SHP77 treated with DMSO at 0.1 percent for 48 hours (cell line): ENCODE measurements around the gene SNORC.
"Not testable (repeated sequence)": the region's sequence is repeated elsewhere in the genome, so short reads cannot be mapped to it uniquely, and the experiment has no call there.

ENCODE experiments used
- DNase-seq: peaks from one replicate; lab custom pipeline; 2025; lab: John Stamatoyannopoulos, UW

SNORC gene

DNA sequence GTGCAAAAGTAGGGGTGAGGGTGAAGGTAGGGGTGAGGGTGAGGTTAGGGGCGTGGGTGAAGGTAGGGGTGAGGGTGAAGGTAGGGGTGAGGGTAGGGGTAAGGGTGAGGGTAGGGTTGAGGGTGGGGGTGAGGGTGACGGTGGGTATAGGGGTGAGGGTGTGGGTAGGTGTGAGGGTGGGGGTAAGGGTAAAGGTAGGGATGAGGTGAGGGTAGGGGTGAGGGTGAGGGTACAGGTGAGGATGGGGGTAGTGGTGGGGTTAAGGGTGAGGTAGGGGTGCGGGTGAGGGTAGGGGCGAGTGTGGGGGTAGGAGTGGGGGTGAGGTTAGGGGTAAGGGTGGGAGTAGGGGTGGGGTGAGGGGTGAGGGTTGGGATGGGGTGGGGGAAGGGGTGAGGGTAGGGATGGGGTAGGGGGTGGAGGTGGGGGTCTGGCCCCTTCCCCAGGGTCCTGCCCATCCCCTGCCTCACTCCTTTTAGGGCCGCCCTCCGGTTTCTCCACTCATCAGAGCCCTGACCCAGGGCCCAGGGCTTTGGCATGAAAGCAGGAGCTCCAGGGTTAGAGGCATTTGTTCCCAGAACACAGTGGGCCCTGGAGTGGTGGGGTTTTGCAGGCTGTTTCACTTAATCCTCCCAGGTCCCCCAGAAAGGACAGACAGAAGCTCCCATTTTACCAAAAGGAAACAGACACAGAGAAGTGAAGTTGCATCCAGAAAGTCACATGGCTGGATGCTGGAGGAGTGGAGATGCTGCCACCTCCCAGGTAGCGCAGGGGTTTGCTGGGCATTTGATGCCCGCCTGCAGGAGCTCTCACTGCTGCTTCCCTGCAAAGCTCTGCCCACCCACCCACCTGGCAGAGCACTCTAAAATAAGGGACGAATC, 26.9 kb downstream of the SNORC start:
- DNase-seq = no peak

DNA sequence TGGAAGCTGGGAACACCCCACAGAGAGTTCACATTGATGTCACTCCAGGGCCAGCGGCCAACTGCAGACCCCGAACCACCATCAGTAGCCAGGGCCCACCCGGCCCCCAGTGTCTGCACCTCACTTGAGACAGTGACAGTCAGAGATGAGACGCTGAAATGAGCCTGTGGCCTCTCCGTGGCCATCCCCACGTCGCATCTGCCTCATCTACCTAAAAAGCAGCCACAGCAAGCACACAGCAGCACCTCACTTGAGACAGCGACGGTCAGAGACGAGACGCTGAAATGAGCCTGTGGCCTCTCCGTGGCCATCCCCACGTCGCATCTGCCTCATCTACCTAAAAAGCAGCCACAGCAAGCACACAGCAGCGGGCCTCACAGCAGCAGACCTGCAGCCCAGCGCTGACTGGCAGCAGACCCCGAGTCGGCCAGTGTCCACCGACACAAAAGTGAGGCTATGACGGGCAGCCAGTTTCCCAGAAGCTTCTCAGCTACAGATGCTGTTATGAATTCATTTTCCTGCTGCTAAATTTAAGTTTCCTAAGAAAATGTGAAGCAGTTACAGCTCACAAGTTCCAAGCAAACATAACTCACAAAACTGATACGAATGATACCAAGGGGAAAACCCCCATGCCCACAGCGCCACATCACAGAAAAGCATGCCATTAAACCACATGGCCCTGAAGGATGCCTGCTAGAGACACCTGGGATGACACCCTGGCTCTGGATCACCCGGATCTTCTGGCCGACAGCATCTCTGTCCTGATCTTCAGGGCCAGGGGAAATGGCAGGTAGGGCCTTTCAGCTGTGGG, 27.7 kb downstream of the SNORC start:
- no peak for DNase-seq

DNA sequence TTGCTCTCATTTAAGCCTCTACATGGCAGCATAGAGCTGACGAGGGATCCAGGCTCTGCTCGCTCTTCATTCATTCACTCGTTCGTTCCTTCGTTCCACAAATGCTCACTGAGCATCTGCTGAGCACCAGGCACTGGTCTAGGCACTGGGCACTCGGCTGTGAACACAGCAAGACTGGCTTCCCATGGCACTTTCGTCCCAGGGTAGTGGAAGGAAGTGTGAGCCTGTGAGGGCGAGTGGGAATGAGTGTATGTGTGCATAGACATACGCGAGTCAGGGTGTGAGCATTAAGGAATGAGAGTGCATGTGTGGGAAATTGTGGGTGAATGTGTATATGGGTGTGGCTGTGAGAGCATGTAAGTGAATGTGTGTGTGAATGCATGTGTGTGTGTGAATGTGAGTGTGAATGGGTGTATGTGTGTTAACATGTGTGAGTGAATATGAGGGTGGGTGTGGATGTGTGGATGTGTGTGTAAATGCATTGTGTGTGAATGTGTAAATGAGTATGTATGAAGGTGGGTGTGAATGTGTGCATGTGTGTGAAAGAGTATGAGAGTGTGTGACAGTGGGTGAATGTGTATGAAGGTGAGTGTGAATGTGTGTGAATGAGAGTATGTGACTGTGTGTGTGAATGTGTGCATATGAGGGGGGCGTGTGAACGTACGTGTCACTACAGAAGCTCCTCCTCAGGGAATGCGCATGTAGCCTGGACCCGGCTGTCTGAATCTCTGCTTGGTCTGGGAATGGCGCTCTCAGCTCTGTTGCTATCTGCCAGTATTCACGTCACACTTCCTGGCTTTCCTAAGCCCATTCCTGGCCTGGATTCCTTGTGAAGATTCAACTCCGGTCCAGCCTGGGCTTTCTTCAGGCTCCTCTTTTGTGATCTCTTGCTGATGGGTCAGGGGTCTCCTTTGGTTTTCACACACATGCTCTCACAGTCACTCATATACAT, 28.8 kb downstream of the SNORC start:
- no peak for DNase-seq

DNA sequence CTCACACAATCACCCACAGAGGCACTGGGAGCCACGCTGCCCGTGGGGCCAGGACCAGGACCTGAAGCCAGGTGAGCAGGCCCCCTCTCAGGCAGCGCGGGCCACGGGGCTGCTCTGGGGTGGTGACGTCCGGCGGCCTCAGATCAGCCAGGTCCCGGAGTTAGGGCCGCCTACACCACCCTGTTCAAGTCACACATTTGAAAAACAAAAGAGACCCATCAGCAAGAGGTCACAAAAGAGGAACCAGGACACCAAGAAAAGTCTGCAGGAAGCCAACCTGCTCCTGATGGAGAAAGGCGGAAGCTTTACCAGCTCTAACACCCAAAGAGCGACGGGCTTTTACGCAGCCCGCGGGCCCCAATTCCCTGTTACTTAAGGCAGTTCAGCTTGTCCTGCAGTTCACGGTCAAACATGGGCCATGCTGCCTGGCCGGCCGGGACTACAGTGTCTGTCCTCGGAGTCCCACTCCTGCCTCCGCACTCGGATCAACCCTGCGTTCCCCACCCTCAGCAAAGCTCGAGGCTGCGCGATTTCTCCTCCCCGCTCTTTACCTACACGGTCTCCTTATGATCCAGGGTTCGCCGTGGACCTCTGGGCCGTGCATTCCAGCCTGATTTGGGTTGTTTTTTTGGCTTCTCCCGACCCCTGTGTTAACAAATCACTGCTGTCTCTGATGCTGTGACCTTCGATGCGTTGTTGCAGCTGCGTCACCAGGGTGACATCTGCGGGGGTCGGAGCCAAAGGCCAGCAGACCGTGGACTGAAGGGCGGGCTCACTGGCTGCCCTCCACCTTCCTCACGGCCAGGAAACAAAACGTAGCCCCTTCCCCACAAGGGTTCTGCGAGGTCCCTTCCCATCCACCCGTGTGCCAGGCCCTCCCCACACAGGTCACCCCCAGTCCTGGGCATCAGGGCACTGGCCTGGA, 31.0 kb downstream of the SNORC start:
- no peak for DNase-seq

DNA sequence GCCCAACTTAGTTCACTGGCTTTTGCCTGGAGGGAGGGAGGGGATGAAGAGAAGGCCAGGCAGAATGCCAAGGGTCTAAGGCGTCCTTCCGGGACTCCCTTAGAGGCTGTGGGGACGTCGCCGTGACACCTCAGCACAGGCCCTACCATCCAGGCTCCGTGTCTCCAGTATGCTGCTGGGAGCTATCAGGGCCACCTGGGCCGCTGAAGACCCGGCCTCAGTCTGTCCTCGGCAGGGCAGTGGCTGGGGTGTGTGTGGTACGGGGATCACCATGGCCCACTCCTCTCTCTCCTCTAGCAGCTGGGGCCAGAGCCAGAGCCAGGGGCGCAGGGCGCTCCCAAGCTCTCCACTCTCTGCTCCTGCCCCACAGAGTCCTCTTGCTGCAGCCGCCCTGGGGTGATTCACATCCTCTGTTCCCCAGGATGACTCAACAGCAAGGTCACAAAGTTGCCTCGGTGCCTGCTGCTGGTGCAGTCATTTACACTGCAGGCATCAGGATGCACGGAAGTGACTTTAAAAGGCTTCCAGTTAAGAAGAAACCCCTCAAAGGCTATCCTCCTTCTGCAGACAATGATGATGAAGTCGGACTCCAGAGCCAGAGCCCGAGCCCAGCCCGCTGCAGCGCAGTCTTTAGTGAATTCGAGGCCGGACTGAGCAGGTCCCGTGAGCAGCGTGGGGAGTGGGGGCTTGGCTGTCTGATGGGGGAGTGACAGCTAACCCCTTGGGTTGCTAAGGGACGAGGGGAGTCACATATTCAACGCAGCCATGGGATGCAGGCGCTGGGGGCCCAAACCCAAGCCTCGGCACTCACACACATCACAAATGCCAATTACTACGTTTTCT, 31.9 kb downstream of the SNORC start:
- DNase-seq = no peak

DNA sequence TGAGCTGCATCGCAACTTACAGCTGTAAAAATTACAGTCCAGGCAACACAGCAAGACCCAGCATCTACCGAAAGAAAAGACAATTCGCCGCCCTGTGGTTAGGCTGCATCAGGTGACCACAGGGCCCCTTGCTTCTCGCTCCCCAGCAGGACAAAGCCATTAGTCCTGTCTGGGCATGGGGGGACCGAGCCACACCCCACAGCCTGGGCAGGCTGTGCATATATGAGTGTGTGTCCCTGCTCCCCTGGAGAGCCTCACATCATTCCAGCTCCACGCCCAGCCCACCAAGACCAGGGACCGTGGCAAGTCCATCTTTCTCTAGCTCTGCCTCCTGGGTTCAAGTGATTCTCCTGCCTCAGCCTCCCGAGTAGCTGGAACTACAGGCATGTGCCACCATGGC, 33.9 kb downstream of the SNORC start:
- no peak for DNase-seq

DNA sequence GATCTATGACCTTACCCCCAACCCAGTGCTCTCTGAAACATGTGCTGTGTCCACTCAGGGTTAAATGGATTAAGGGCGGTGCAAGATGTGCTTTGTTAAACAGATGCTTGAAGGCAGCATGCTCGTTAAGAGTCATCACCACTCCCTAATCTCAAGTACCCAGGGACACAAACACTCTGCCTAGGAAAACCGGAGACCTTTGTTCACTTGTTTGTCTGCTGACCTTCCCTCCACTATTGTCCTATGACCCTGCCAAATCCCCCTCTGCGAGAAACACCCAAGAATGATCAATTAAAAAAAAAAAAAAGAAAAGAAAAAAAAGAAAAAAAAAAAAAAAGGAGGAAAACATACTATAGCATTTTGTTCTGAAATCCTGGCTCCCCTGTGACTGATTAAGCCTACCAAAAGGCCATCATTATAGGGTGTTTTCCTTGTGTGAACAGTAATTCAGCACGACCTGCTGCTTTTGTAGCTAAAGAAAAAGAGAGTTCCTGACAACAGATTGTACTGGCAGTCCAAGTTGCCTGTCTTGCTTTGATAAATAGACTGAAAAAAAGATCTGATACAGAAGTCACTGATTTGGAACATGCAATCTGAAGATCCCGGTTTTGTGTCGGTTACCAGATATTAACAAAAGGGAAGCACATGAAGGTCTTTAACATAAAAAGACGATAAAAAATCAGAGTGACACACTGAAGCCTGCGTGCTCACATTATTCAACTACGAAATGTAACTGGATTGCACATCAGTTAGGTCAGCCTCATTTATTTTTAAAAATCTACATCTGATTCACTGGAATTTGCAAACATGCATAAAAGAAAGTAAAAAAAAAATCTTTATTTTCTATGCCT, 37.0 kb downstream of the SNORC start:
- DNase-seq = not testable (repeated sequence)

DNA sequence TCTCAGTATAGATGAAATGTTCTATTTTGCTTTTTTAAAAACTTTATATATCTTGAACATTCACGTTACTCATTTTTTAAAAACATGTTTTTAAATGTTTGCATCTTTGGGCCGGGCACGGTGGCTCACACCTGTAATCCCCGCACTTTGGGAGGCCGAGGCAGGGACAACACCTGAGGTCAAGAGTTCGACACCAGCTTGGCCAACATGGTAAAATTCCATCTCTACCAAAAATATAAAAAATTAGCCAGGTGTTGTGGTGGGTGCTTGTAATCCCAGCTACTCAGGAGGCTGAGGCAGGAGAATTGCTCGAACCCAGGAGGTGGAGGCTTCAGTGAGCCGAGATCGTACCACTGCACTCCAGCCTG, 37.6 kb downstream of the SNORC start:
- not testable (repeated sequence) for DNase-seq

DNA sequence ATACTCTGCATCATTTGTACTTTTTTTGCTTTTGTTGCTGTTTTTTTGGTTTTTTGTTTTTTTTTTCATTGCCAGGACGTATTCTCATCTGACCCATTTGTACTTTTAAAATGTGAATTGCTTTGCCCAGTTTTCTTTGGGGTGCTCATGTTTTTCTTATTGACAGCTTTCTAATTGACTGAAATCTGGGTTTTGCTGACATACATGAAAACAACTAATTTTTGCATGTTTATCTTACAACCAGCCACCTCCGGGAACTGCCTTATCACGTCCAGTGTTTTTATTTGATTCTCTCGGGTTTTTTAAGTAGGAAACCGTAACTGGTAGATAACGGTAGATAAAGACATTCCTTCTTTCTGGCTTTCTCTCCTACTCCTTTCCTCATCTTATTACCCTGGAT, 38.6 kb downstream of the SNORC start:
- no peak for DNase-seq

DNA sequence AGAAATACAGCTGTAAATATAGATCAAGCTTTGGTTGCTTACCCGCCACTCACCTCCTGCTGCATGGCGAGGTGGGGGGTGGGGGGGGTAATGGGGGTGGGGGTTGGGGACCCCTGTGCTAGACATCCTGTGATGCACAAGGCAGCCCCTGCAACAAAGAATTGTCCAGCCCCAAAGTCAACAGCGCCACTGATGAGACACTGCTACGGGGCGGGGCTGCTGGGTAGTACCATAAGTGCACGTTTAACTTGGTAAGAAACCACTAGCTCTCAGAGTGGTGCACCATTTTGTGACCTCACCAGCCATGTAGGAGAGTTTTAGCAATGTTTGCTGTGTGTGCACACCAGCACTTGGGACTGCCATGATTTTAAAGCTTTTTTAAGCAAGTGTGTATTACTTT, 40.3 kb downstream of the SNORC start:
- no peak for DNase-seq

DNA sequence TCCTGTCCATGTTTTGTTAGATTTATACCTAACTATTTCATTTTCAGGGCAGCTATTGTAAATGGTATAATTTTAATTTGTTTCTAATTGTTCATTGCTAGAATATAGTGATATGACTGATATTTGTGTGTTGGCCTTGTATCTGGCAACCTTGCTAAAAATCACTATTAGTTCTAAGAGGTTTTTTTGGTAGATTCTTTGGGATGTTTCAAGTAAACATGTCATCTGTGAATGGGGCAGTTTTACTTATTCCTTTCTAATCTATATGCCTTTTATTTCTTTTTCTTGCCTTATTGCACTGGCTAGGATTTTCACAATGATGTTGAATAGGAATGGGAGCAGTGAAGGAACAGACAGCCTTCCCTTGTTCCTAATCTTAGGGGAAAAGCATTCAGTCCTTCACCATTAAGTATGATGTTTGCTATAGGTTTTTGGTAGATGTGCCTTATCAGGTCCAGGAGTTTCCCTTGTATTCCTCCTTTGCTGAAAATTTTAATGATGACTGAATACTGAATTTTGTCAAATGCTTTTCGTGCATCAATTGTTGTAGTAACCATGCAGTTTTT, 41.7 kb downstream of the SNORC start:
- DNase-seq = no peak

DNA sequence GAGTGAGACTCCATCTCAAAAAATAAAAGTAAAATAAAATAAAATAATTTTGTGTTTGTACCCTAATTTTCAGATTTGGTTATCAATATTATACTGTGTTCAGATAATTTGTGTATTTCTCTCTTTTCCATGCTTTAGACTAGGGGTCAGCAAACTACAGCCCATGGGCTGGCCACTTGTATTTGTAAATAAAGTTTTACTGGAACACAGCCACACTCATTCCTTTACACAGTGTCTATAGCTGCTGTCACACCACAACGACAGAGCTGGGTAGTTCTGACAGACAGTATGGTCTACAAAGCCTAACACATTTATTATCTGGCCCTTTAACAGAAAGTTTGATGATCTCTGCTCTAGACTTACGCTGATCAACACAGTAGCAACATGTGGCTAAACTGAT, 43.8 kb downstream of the SNORC start:
- DNase-seq = no peak

DNA sequence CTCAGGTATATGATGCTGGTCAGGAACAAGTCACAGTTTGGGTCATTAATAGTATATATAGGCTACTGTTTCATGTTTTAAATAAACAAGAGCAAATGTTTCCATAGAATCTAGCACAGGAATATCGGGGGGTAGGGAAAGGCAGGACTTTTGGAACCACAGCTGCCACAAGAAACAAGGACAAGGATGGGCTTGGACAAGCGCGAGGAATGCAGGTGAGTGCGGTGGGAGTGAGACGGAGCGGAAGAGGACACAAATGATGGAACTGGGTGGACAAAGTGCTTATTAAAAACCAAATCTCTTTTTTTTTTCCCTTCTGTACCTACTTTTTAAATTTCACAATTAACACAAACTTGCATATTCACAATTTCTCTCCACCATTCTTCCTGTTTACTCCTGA, 49.1 kb downstream of the SNORC start:
- no peak for DNase-seq

DNA sequence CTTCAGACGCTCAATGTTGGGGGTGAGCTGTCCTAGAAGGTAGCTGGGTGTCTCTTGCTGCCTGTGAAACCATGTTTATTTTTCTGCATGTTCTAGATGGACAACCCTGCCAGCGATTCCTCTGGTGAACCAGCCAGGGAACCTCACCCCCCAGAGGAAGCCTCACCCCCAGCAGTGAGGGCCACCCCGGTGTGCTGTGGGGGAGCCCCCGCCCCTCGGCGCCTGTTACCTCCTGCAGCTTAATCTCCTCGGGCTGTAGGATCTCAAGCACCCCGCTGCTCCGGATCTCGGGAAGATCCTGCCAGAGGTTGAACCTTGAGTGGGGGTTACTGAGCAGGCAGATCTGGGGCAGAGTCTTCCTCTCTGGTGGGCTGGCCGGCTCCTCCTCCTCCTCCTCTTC, 50.0 kb downstream of the SNORC start:
- no peak for DNase-seq

DNA sequence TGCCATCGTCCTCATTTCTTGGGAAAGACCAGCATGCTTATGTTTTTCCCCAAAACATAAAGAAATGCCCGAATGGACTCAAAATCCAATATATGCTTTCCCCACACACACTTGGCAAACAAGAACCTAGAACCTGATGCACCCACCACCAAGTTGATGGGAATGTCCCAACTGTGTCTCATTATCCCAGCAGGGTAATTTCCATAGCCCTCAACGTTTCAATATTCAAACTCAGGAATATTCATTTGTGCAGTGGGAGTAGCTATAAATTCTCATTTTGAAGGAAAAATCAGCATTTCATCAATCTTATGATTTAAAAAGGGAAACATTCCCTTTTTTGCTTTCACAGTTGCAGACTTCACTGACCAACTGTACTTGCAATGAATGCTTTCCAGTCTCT, 50.7 kb downstream of the SNORC start:
- DNase-seq = no peak

DNA sequence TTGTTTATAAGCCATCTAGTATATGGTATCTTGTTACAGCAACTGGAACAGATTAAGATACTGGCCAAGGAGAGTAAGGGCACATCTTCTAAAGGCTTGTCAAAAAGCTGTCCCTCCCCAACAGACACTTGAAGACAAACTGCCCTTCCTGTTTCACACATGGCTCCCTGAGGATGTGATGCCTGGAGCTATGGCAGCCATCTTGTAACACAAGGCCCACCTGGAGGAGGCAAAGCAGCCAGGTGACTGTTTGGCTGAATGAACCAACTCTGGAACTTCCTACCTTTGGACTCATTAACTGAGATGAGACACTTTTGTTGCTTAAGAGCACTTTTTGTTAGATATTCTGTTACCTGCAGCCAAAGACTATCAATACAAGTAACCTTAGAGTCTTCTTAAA, 54.4 kb downstream of the SNORC start:
- no peak for DNase-seq

DNA sequence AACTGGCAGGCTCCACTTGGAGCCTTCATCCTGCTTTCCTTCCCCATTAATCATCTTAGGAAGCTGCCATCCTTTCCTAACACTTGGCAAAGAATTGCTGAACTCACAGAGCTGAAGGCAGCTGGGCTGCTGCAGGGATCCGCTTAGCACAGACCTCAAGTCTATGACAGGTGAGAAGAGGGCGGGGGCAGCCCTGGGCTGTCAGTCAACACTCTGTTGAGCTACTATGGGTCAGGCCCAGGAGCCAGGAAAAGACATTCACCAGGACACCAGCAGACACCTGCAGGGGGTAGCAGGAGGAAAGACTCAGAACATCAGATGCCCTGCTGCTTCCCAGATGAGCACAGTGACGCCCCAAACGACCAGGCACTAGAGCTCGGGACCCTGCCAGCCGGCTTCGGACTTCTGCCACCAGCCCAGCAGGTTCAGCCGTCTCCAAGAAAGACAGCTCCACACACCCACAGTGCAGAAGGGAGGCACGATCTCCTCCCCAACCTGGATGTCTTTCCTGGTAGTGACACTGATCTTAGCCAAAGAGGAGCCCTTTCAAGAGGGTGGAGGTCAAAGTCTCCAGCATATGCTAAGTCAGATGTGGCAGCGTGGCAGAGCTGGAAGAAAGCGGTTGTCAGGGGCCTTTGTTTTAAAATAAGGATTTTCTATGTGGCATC, 55.2 kb downstream of the SNORC start:
- DNase-seq = no peak

DNA sequence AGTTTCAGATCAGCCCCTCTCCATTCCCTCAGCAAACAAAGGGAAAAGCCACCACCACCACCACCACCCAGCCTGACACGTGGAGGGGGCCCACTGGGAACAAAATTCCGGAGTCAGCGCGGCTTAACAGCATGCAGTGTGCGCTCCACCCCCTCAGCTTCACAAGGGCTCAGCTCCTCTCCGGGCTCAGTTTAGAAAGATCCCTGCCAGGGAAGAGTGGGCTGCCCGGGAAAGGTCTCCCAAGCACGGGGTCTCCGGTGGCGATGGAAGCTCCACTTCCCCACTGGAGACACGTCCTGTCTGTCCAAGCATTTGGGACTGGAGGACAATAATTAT, 55.7 kb downstream of the SNORC start:
- DNase-seq = no peak
